Peyer's patch (tissue), 4 donors: ENCODE results near the gene FAM222A.

Experiments
- CTCF ChIP-seq, 6 experiments: fragments of 450-650 bp in 4 of 6; fragments of 200-600 bp in 2 of 6; sonication (generic) in 1 of 6; IDR thresholded peaks; one replicate each; pipeline ENCODE4 v1.5.1; 2017 to 2019; ENCODE audit warnings: antibody characterized with exemption in 6 of 6, mild to moderate bottlenecking in 3 of 6, moderate library complexity in 1 of 6
- POLR2A ChIP-seq, 2 donors: fragments of 450-650 bp; IDR thresholded peaks; one replicate each; pipeline ENCODE4 v1.5.1; 2017; ENCODE audit warnings: antibody characterized with exemption in 2 of 2, mild to moderate bottlenecking in 2 of 2, moderate library complexity in 2 of 2

GRCh38 chr12:109762071-109762672, 48.5 kb downstream of the FAM222A start:
- TF ChIP-seq POLR2A (IDR thresholded peaks at IDR 0.05): no peak
- TF ChIP-seq CTCF (IDR thresholded peaks at IDR 0.05): no peak
